HG02943 (cell line): ENCODE data around the gene SLC4A2.
A peak's percentile ranks its signal among the peaks of the same experiment; 100 is the strongest.
"Not testable (repeated sequence)": the region's sequence is repeated elsewhere in the genome, so short reads cannot be mapped to it uniquely, and the experiment has no call there.

Experiments
- ATAC-seq: cut with Tn5 transposase; IDR thresholded peaks from one replicate; pipeline ENCODE4 v1.9.1; 2021; ENCODE audit warnings: mild to moderate bottlenecking, low read depth, moderate library complexity; ENCODE audit not compliant: unreplicated experiment

The SLC4A2 gene

GRCh38 chr7:151059367-151060112 lies at the start of gene SLC4A2:
Gene SLC4A2 (plus strand): TSS chr7:151059589. CDS start chr7:151061988, 2,399 bp downstream.
- ATAC-seq: no peak

GRCh38 chr7:151010037-151010306 lies 49.4 kb upstream of the SLC4A2 start:
- ATAC-seq: no peak

- no peak for ATAC-seq
Observed at GRCh38 chr7:151010307-151011096, 48.9 kb upstream of the SLC4A2 start.

GRCh38 chr7:151011097-151011409 lies 48.3 kb upstream of the SLC4A2 start:
- no peak for ATAC-seq

GRCh38 chr7:151011616-151012015 lies 47.8 kb upstream of the SLC4A2 start:
- ATAC-seq: not testable (repeated sequence)

GRCh38 chr7:151012031-151012692 lies 47.2 kb upstream of the SLC4A2 start:
- no peak for ATAC-seq

- no peak for ATAC-seq
Observed at GRCh38 chr7:151012911-151013347, 46.5 kb upstream of the SLC4A2 start.

- ATAC-seq: no peak
Observed at GRCh38 chr7:151013356-151013732, 46.0 kb upstream of the SLC4A2 start.

- ATAC-seq: peak; percentile 50
Observed at GRCh38 chr7:151013733-151014497, 45.5 kb upstream of the SLC4A2 start.

GRCh38 chr7:151014950-151015349 lies 44.4 kb upstream of the SLC4A2 start:
- ATAC-seq: no peak

- ATAC-seq: no peak
Observed at GRCh38 chr7:151015967-151016366, 43.4 kb upstream of the SLC4A2 start.

GRCh38 chr7:151016505-151016904 lies 42.9 kb upstream of the SLC4A2 start:
- no peak for ATAC-seq

GRCh38 chr7:151016942-151017341 lies 42.4 kb upstream of the SLC4A2 start:
- no peak for ATAC-seq

GRCh38 chr7:151017370-151017952 lies 41.9 kb upstream of the SLC4A2 start:
- ATAC-seq: no peak

- no peak for ATAC-seq
Observed at GRCh38 chr7:151017953-151018420, 41.4 kb upstream of the SLC4A2 start.

- no peak for ATAC-seq
Observed at GRCh38 chr7:151018421-151019129, 40.8 kb upstream of the SLC4A2 start.

- no peak for ATAC-seq
Observed at GRCh38 chr7:151019130-151019447, 40.3 kb upstream of the SLC4A2 start.

- ATAC-seq: no peak
Observed at GRCh38 chr7:151020231-151020630, 39.2 kb upstream of the SLC4A2 start.

- no peak for ATAC-seq
Observed at GRCh38 chr7:151023232-151023631, 36.2 kb upstream of the SLC4A2 start.
